Epithelial cell of umbilical artery (primary cell): Measurements from ENCODE around the gene MYH6. TPM values are rescaled to one million over a fixed set of nuclear protein-coding genes. Genes with fewer than 3 reads are reported as not detected.

Experiments used
- total RNA-seq: library from RNA; depleted of rRNA; stranded (reverse); fragments of >200 nt; gene quantifications from 2 replicates; pipeline ENCODE4 v1.2.3, GENCODE V29; 2014

MYH6 gene
- not detected in 2 replicates for total RNA-seq

GRCh38 chr14:23407516-23408306 is at the start of gene MYH6:
MYH6 (minus strand) TSS chr14:23408273; CDS start chr14:23407223, 1,050 bp downstream.

GRCh38 chr14:23435543-23436326 is 27.7 kb upstream of the MYH6 start, which contains the start of gene MYH7:
MYH7 (minus strand) TSS chr14:23435660; CDS start chr14:23433732, 1,928 bp downstream.

GRCh38 chr14:23376482-23377197 is 31.4 kb downstream of the MYH6 start, which contains the start of gene CMTM5:
CMTM5 (plus strand) TSS chr14:23377046; CDS start chr14:23377252, 206 bp downstream.

GRCh38 chr14:23372509-23372908 is 35.6 kb downstream of the MYH6 start, which contains the start of gene IL25:
IL25 (plus strand) TSS chr14:23372809.

GRCh38 chr14:23365036-23365731 is 42.9 kb downstream of the MYH6 start, which contains the start of gene EFS:
EFS (minus strand) TSS chr14:23365172; CDS start chr14:23365025, 147 bp downstream.

GRCh38 chr14:23352506-23353432 is 55.3 kb downstream of the MYH6 start, which contains the start of gene SLC22A17:
SLC22A17 (minus strand) TSS chr14:23352887.

Other genes starting within 250 kb of the MYH6 start
- gene SLC7A8, start 224.6 kb downstream of the MYH6 start, total RNA-seq, result 0.65 and 1.7 TPM in 2 replicates
- gene RNF212B, start 170.3 kb downstream of the MYH6 start, total RNA-seq, result not detected in 2 replicates
- gene HOMEZ, start 122.1 kb downstream of the MYH6 start, total RNA-seq, result 2.9 and 4.3 TPM in 2 replicates
- gene PPP1R3E, start 105.4 kb downstream of the MYH6 start, total RNA-seq, result 0.76 and 0.97 TPM in 2 replicates
- gene BCL2L2, start 101.4 kb downstream of the MYH6 start, total RNA-seq, result 13.4 and 16.9 TPM in 2 replicates
- 89.3 and 89.7 TPM in 2 replicates for gene PABPN1, start 86.8 kb downstream of the MYH6 start, total RNA-seq
- 1.6 and 2.6 TPM in 2 replicates for gene SLC22A17, start 55.4 kb downstream of the MYH6 start, total RNA-seq
- gene EFS, start 43.1 kb downstream of the MYH6 start, total RNA-seq, result not detected in 2 replicates
- gene IL25, start 35.5 kb downstream of the MYH6 start, total RNA-seq, result not detected in 2 replicates
- not detected in 2 replicates for gene CMTM5, start 31.2 kb downstream of the MYH6 start, total RNA-seq
- gene MYH7, start 27.4 kb upstream of the MYH6 start, total RNA-seq, result not detected in 2 replicates
- gene NGDN, start 61.4 kb upstream of the MYH6 start, total RNA-seq, result 58.5 and 77.8 TPM in 2 replicates
- gene ZFHX2, start 143.5 kb upstream of the MYH6 start, total RNA-seq, result under 0.01 and 0.46 TPM in 2 replicates
- 10.0 and 10.4 TPM in 2 replicates for gene THTPA, start 148.0 kb upstream of the MYH6 start, total RNA-seq
- gene AP1G2, start 159.5 kb upstream of the MYH6 start, total RNA-seq, result 7.1 and 14.1 TPM in 2 replicates
- gene JPH4, start 170.5 kb upstream of the MYH6 start, total RNA-seq, result not detected in 2 replicates
- not detected in 2 replicates for gene DHRS2, start 228.1 kb upstream of the MYH6 start, total RNA-seq